ENCODE measurements around the gene NRL.
A peak's percentile ranks its signal among the peaks of the same experiment; 100 is the strongest.

The NRL gene

GRCh38 chr14:24065408-24065807 is 49.3 kb downstream of the NRL start:
- no peak for DNase-seq (ENCODE audit: low read depth in 2 of 2)

- no peak for DNase-seq (ENCODE audit: low read depth in 2 of 2)
These were observed 49.9 kb downstream of the NRL start for GRCh38 chr14:24064856-24065255.

GRCh38 chr14:24064091-24064795 is 50.5 kb downstream of the NRL start:
- DNase-seq (ENCODE audit: low read depth in 2 of 2): no peak

- no peak for DNase-seq (ENCODE audit: low read depth in 2 of 2)
These were observed 51.4 kb downstream of the NRL start for GRCh38 chr14:24063263-24063836.

- no peak for DNase-seq (ENCODE audit: low read depth in 2 of 2)
These were observed 52.4 kb downstream of the NRL start for GRCh38 chr14:24062216-24062980.

- no peak for DNase-seq (ENCODE audit: low read depth in 2 of 2)
These were observed 53.5 kb downstream of the NRL start for GRCh38 chr14:24060984-24061913.

GRCh38 chr14:24060443-24060842 is 54.3 kb downstream of the NRL start:
- no peak for DNase-seq (ENCODE audit: low read depth in 2 of 2)

- DNase-seq (ENCODE audit: low read depth in 2 of 2): no peak
These were observed 54.8 kb downstream of the NRL start for GRCh38 chr14:24059841-24060388.

GRCh38 chr14:24058951-24059475 is 55.7 kb downstream of the NRL start:
- DNase-seq (ENCODE audit: low read depth in 2 of 2): no peak

GRCh38 chr14:24058260-24058950 is 56.3 kb downstream of the NRL start:
- DNase-seq (ENCODE audit: low read depth in 2 of 2): no peak

- DNase-seq (ENCODE audit: low read depth in 2 of 2): no peak
These were observed 56.9 kb downstream of the NRL start for GRCh38 chr14:24057867-24058259.

- no peak for DNase-seq (ENCODE audit: low read depth in 2 of 2)
These were observed 57.5 kb downstream of the NRL start for GRCh38 chr14:24057271-24057670.

- DNase-seq (ENCODE audit: low read depth in 2 of 2): no peak
These were observed 58.0 kb downstream of the NRL start for GRCh38 chr14:24056800-24057184.

GRCh38 chr14:24055971-24056799 is 58.6 kb downstream of the NRL start:
- DNase-seq (ENCODE audit: low read depth in 2 of 2): no peak

- no peak for DNase-seq (ENCODE audit: low read depth in 2 of 2)
These were observed 60.1 kb downstream of the NRL start for GRCh38 chr14:24054646-24055045.

GRCh38 chr14:24054324-24054641 is 60.5 kb downstream of the NRL start:
- no peak for DNase-seq (ENCODE audit: low read depth in 2 of 2)

GRCh38 chr14:24053548-24054323 is 61.0 kb downstream of the NRL start:
- DNase-seq (ENCODE audit: low read depth in 2 of 2): no peak

GRCh38 chr14:24052656-24053547 is 61.8 kb downstream of the NRL start:
- peak; percentile 48 to 53 for DNase-seq (ENCODE audit: low read depth in 2 of 2)

All from stimulated activated CD8-positive, alpha-beta memory T cell treated with anti-CD3 and anti-CD28 coated beads, Interleukin-2, amount 100 ng/mL, for 48 hours (primary cell).